HL-60 (cell line): Measurements from ENCODE around the gene TMEM200A.

Experiments
- POLR2AphosphoS5 ChIP-seq: IDR thresholded peaks from 2 replicates; pipeline ENCODE4 v1.6.1; 2012; ENCODE audit warnings: low read depth
- TF ChIP-seq, protein P1 (sequence below): IDR thresholded peaks from one replicate; pipeline ENCODE4 v1.5.1; 2011; ENCODE audit warnings: low read length, control low read depth, inconsistent platforms; ENCODE audit not compliant: insufficient read depth

DNA sequence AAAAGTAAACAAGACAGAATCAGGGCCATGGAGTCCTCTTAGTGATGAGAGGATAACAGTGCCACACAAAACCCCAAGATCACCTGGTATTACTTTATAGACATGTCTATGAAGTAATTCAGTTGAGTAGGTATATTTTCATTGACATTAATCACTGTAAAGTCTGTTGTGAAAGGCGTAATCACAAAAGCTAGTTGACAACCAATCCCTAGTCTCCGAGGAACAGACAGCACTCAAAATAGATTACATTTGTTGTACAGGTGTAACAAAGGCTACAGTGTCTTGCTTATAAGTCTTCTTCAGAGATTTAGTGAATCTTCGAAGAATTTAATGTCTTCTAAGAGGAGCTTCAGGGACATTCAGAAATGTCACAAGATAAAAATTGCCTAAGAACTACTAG lies 120.1 kb downstream of the TMEM200A start:
- no peak for TF ChIP-seq POLR2AphosphoS5
- TF ChIP-seq, protein P1, sequence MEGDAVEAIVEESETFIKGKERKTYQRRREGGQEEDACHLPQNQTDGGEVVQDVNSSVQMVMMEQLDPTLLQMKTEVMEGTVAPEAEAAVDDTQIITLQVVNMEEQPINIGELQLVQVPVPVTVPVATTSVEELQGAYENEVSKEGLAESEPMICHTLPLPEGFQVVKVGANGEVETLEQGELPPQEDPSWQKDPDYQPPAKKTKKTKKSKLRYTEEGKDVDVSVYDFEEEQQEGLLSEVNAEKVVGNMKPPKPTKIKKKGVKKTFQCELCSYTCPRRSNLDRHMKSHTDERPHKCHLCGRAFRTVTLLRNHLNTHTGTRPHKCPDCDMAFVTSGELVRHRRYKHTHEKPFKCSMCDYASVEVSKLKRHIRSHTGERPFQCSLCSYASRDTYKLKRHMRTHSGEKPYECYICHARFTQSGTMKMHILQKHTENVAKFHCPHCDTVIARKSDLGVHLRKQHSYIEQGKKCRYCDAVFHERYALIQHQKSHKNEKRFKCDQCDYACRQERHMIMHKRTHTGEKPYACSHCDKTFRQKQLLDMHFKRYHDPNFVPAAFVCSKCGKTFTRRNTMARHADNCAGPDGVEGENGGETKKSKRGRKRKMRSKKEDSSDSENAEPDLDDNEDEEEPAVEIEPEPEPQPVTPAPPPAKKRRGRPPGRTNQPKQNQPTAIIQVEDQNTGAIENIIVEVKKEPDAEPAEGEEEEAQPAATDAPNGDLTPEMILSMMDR: no peak
